Gastroesophageal sphincter (tissue), 4 donors: ENCODE results near the gene ZNF213. TPM values are rescaled to one million over a fixed set of nuclear protein-coding genes. Genes with fewer than 3 reads are reported as not detected.
A peak's percentile ranks its signal among the peaks of the same experiment; 100 is the strongest.
"Not testable (repeated sequence)": the region's sequence is repeated elsewhere in the genome, so short reads cannot be mapped to it uniquely, and the experiment has no call there.

Experiments
- ATAC-seq: fragments of 150-250 bp; one replicate; pipeline ENCODE4 v1.9.1; 2016; ENCODE audit warnings: mild to moderate bottlenecking, moderate library complexity
- H3K27ac ChIP-seq, 4 donors: fragments of 200-600 bp; sonication (generic) in 3 of 4; 1 replicate in 3 of 4; 2 replicates in 1 of 4; pipeline ENCODE4 v1.5.1; 2016 to 2019
- H3K27me3 ChIP-seq: fragments of 200-600 bp; sonication (generic); one replicate; pipeline ENCODE4 v1.5.1; 2019
- H3K36me3 ChIP-seq, 2 donors: fragments of 200-600 bp; sonication (generic); one replicate each; pipeline ENCODE4 v1.5.1; 2019; ENCODE audit warnings: control low read depth in 1 of 2
- H3K4me1 ChIP-seq, 3 donors: fragments of 200-600 bp; sonication (generic); 1 replicate in 2 of 3; 2 replicates in 1 of 3; pipeline ENCODE4 v1.5.1; 2016 to 2019; ENCODE audit warnings: control low read depth in 2 of 3
- H3K4me3 ChIP-seq, 2 donors: fragments of 200-600 bp; sonication (generic); one replicate each; pipeline ENCODE4 v1.5.1; 2019; ENCODE audit warnings: mild to moderate bottlenecking in 1 of 2, moderate library complexity in 1 of 2
- H3K9me3 ChIP-seq, 3 donors: fragments of 200-600 bp; sonication (generic); one replicate each; pipeline ENCODE4 v1.5.1; 2017 to 2019; ENCODE audit warnings: control low read depth in 2 of 3
- EP300 ChIP-seq: sonication (generic); formaldehyde crosslinking; IDR thresholded peaks from one replicate; pipeline ENCODE4 v1.6.1; 2017; ENCODE audit warnings: antibody characterized with exemption, mild to moderate bottlenecking
- POLR2A ChIP-seq, 2 donors: fragments of 450-650 bp; IDR thresholded peaks; one replicate each; pipeline ENCODE4 v1.6.1; 2017; ENCODE audit warnings: antibody characterized with exemption in 2 of 2, mild to moderate bottlenecking in 2 of 2, moderate library complexity in 1 of 2
- POLR2AphosphoS5 ChIP-seq: sonication (generic); formaldehyde crosslinking; IDR thresholded peaks from one replicate; pipeline ENCODE4 v1.6.1; 2017; ENCODE audit warnings: antibody characterized with exemption
- WGBS, 2 donors: methylation state at CpG; one replicate each; pipeline ENCODE4 v1.1.5; 2018; ENCODE audit warnings: low coverage in 1 of 2; 5-methylcytosine and 5-hydroxymethylcytosine counted together
- total RNA-seq, 4 donors: library from RNA; depleted of rRNA; stranded (reverse); fragments of >200 nt; gene quantifications; one replicate each; pipeline ENCODE4 v1.1.0, GENCODE V29; 2016
- TF ChIP-seq, protein P1 (sequence below), 4 experiments: fragments of 200-600 bp in 2 of 4; fragments of 450-650 bp in 2 of 4; sonication (generic) in 1 of 4; IDR thresholded peaks; one replicate each; pipeline ENCODE4 v1.5.1; 2017 to 2019; ENCODE audit warnings: antibody characterized with exemption in 4 of 4, mild to moderate bottlenecking in 2 of 4, moderate library complexity in 2 of 4

The ZNF213 gene
- total RNA-seq, 4 donors from 2014 or later: 3.6 to 22.3 (median 12.2) TPM

DNA sequence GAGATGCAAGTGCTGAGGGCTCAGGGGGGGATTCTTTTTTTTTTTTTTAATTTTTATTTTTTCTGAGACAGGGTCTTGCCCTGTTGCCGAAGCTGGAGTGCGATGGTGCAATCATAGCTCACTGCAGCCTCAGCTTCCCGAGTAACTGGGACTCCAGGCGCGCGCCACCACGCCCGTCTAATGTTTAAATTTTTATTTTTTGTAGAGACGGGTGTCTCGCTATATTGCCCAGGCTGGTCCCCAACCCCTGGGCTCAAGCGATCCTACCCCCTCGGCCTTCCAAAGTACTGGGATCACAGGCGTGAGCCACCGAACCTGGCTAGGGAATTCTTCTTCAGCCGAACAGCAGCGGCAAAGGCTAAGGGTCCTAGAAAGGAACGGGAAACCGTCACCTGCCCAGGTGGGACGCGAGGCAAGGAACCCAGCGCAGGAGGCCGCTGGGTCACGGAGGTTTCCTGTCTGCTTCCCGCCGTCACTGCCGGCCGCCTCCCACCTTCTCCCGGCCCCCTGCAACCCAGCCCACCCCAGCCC lies 39.9 kb downstream of the ZNF213 start:
- H3K4me3 ChIP-seq: no peak overlapping the region
- WGBS, 2 donors: 15 to 42% methylated on average over 8 to 20 of the region's 28 CpGs
- no peak for ATAC-seq
- H3K36me3 ChIP-seq: no peaks in the 10 kb centered on the region
- TF ChIP-seq, protein P1, sequence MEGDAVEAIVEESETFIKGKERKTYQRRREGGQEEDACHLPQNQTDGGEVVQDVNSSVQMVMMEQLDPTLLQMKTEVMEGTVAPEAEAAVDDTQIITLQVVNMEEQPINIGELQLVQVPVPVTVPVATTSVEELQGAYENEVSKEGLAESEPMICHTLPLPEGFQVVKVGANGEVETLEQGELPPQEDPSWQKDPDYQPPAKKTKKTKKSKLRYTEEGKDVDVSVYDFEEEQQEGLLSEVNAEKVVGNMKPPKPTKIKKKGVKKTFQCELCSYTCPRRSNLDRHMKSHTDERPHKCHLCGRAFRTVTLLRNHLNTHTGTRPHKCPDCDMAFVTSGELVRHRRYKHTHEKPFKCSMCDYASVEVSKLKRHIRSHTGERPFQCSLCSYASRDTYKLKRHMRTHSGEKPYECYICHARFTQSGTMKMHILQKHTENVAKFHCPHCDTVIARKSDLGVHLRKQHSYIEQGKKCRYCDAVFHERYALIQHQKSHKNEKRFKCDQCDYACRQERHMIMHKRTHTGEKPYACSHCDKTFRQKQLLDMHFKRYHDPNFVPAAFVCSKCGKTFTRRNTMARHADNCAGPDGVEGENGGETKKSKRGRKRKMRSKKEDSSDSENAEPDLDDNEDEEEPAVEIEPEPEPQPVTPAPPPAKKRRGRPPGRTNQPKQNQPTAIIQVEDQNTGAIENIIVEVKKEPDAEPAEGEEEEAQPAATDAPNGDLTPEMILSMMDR (IDR thresholded peaks at IDR 0.05): no peak
- TF ChIP-seq POLR2A (IDR thresholded peaks at IDR 0.05) (no peak), EP300 (no peak), POLR2AphosphoS5 (no peak)
- H3K27ac ChIP-seq: no peak overlapping the region
- no peaks in the 10 kb centered on the region for H3K9me3 ChIP-seq
- peaks cover 0 to 38% (median 8%) of the 10 kb centered on the region in 3 donors for H3K4me1 ChIP-seq
- H3K27me3 ChIP-seq: peaks cover 100% of the 10 kb centered on the region

DNA sequence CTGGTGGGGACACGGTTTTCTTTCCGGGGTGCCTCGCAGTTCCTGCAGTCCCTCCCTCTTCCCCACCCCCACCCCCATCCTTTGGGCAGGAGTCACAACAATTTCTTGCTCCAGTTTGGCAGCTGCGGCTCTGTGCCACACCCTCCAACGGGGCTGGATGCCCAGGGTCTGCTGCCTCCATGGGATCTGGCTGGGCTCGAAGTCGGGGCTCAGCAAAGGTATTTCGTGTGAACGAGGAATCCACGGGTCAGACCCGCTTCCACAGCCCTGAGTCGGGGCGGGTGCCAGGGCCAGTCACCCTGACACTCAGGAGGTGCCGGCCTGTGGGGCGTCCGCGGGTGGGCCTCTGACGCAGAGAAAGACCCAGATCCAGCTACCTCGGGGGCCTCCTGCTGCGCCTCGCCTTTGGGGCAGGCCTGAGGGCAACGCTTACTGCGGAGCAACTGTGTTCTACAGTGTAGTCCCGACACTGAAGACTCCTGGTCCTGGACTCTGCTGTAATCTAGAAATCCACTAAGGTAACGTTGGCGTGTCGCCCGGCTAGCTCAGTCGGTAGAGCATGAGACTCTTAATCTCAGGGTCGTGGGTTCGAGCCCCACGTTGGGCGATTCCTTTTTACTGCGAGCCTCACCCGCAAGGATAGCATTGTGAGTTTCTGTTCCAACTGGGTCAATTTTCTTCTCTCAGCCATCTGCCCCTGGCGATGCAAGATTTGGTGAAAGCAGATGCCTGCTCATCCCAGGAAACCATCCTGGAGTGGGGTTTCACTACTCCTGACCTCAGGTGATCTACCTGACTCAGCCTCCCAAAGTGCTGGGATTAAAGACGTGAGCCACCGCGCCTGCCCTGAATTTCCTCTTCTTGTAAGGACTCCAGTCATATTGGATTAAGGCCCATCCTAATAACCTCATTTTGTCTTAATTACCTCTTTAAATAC lies 40.6 kb downstream of the ZNF213 start:
- H3K4me3 ChIP-seq: no peak overlapping the region
- 33 to 42% methylated on average over 4 to 6 of the region's 39 CpGs for WGBS, 2 donors
- H3K27ac ChIP-seq: no peak overlapping the region
- no peak for ATAC-seq
- no peaks in the 10 kb centered on the region for H3K9me3 ChIP-seq
- peaks cover 100% of the 10 kb centered on the region for H3K27me3 ChIP-seq
- peaks cover 0 to 33% (median 6%) of the 10 kb centered on the region in 3 donors for H3K4me1 ChIP-seq
- no peaks in the 10 kb centered on the region for H3K36me3 ChIP-seq
- TF ChIP-seq EP300: no peak
- no peak for TF ChIP-seq POLR2A (IDR thresholded peaks at IDR 0.05)
- TF ChIP-seq POLR2AphosphoS5: no peak
- TF ChIP-seq, protein P1 (IDR thresholded peaks at IDR 0.05): no peak

DNA sequence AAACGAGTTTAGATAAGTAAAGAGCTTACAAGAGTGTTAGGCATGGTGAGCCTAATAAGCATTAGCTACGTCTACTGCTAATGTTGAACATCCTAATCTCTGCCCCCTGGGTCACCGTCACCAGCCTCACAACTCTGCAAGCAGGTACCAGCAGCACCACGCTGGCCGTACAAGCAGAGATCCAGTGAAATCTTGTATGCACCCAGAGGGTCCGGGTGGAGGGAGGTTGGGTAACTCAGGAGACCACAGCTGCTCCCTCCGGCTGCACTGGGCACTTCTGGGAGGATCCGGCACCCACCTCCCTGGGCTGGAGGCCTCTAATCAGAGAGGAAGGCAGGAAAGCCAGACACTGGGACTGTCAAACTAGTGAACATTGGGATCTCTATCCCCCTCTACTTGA lies 44.8 kb downstream of the ZNF213 start:
- H3K36me3 ChIP-seq: no peaks in the 10 kb centered on the region
- TF ChIP-seq POLR2A (IDR thresholded peaks at IDR 0.05) (no peak), EP300 (no peak)
- H3K27me3 ChIP-seq: peaks cover 100% of the 10 kb centered on the region
- H3K9me3 ChIP-seq: no peaks in the 10 kb centered on the region
- no peak overlapping the region for H3K4me3 ChIP-seq
- 40 to 73% methylated on average over 2 of the region's 8 CpGs for WGBS, 2 donors
- ATAC-seq: no peak
- H3K4me1 ChIP-seq: peaks cover 0 to 28% (median 9%) of the 10 kb centered on the region in 3 donors
- H3K27ac ChIP-seq: no peak overlapping the region

DNA sequence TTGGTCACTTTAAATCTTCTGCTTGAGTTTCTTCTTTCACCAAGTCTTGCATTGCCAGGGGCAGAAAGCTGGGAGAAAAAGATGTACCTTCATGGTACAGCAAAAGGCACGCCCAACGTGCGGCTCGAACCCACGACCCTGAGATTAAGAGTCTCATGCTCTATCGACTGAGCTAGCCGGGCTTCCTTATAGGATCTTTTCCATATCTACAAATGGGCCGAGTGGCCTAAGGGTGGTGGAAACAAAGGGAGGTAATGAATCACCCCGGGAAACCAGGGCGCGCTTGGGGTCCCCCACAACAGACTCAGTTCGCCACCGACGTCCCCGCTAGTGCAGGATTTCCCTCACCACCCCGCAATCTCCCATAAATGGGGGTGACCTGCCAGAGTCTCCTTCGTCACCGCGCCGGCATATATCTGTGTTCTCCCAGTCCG lies 45.6 kb downstream of the ZNF213 start:
- H3K4me3 ChIP-seq: no peak overlapping the region
- no peaks in the 10 kb centered on the region for H3K36me3 ChIP-seq
- peaks cover 100% of the 10 kb centered on the region for H3K27me3 ChIP-seq
- no peak overlapping the region for H3K27ac ChIP-seq
- no peak for ATAC-seq
- H3K9me3 ChIP-seq: no peaks in the 10 kb centered on the region
- no peak for TF ChIP-seq EP300
- TF ChIP-seq POLR2AphosphoS5: no peak
- WGBS, 2 donors: 11 to 69% methylated on average over 11 to 20 of the region's 21 CpGs
- peaks cover 0 to 21% (median 9%) of the 10 kb centered on the region in 3 donors for H3K4me1 ChIP-seq

DNA sequence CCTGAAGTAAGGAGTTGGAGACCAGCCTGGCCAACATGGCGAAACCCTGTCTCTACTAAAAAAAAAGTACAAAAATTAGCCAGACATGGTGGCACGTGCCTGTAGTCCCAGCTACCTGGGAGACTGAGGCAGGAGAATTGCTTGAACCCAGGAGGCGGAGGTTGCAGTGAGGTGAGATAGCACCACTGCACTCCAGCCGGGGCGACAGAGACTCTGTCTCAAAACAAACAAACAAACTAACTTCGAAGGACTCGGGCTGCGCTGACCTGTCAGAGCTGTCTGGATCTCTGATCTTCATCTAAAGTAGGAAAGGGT lies 47.4 kb downstream of the ZNF213 start:
- ATAC-seq, H3K36me3 ChIP-seq, H3K9me3 ChIP-seq, H3K27ac ChIP-seq, H3K4me3 ChIP-seq: not testable (repeated sequence)
- WGBS, 2 donors: 29% methylated on average over 8 of the region's 8 CpGs; no CpG with 5 or more reads in 1 of the 2 donors
- Histone ChIP-seq H3K4me1 (peaks cover 0 to 20% (median 9%) of the 10 kb centered on the region in 3 donors), H3K27me3 (peaks cover 100% of the 10 kb centered on the region)

DNA sequence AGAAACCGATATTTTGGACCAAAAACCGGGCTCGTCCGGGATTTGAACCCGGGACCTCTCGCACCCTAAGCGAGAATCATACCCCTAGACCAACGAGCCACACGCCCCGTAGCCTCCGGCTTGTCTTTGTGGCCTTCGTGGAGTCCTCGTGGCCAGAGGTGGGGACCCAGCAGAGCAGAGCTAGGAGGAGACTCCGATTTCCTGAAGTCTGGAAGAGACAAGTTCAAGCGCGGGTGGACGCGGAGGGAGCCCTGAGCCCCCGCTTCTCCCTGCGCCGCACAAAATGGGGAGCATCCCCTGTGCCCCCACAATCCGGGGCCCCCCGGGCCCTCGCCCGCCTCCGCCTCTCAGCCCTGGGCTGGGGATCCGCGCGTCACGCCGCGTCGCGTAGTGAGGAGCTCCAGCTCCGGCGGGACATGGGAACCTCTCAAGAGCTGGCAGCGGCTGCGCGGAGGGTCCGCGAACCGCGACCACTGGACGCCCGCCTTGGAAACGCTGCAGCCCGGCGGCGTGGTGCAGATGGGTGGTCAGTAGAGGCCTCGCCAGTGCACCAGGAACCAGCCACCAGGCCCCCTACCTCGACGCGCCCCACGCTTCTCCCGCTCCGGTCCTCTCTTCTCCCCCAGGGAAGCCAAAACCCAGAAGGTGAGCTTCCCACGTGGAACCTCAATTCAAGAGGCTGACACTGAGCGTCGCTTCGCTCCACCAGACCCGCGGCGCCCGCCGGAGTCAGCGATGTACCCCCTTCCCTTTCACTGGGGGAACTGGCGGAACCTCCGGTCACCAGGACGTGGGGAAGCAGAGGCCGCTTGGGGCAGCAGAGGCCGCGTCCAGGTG lies 48.0 kb downstream of the ZNF213 start:
- 2% methylated on average over 17 of the region's 72 CpGs; no CpG with 5 or more reads in 1 of the 2 donors for WGBS, 2 donors
- H3K36me3 ChIP-seq: no peaks in the 10 kb centered on the region
- TF ChIP-seq, protein P1 (IDR thresholded peaks at IDR 0.05): peak in 1 of 4 experiments; percentile 31
- no peak for TF ChIP-seq EP300
- TF ChIP-seq POLR2AphosphoS5: no peak
- TF ChIP-seq POLR2A (IDR thresholded peaks at IDR 0.05): no peak
- H3K9me3 ChIP-seq: no peaks in the 10 kb centered on the region
- no peak for ATAC-seq
- peaks cover 100% of the 10 kb centered on the region for H3K27me3 ChIP-seq
- peak overlapping the region in 1 of 2 donors; percentile 25 for H3K4me3 ChIP-seq
- peaks cover 0 to 20% (median 9%) of the 10 kb centered on the region in 3 donors for H3K4me1 ChIP-seq
- H3K27ac ChIP-seq: no peak overlapping the region
